Right ventricle myocardium superior (tissue), 1 donor: ENCODE results near the gene CSN1S1. TPM values are rescaled to one million over a fixed set of nuclear protein-coding genes. Genes with fewer than 3 reads are reported as not detected.
A peak's percentile ranks its signal among the peaks of the same experiment; 100 is the strongest.
"Not testable (repeated sequence)": the region's sequence is repeated elsewhere in the genome, so short reads cannot be mapped to it uniquely, and the experiment has no call there.

Source experiments
- ATAC-seq: fragments of 200-7000 bp; cut with Tn5 transposase; one replicate; pipeline ENCODE4 v1.9.1; 2020; ENCODE audit warnings: mild to moderate bottlenecking; ENCODE audit not compliant: poor library complexity
- DNase-seq: peaks from one replicate; pipeline ENCODE4 v3.0.0-alpha.2; 2020
- intact Hi-C: fragments of 100-400 bp; cut with DNase I; formaldehyde crosslinking; loops from one replicate; pipeline ENCODE4 v1.11.2; 2022
- long read RNA-seq: library from polyadenylated mRNA; unstranded; transcript quantifications from one replicate; pipeline ENCODE4 v2.0.0, GENCODE V29; 2021
- total RNA-seq: library from RNA; stranded (reverse); fragmentation: NEBNext Ultra II Directional; extraction: Animal tissue kit (Norgen Biotek cat#: 25700); gene quantifications from one replicate; pipeline ENCODE4 v1.2.1, GENCODE V29; 2021
- donor health status: DM: no; HTN: yes; CAD: no; lungs with severe emphysema.

Gene CSN1S1, protein sequence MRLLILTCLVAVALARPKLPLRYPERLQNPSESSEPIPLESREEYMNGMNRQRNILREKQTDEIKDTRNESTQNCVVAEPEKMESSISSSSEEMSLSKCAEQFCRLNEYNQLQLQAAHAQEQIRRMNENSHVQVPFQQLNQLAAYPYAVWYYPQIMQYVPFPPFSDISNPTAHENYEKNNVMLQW
- not detected for total RNA-seq
- long read RNA-seq, result 0 reads

DNA sequence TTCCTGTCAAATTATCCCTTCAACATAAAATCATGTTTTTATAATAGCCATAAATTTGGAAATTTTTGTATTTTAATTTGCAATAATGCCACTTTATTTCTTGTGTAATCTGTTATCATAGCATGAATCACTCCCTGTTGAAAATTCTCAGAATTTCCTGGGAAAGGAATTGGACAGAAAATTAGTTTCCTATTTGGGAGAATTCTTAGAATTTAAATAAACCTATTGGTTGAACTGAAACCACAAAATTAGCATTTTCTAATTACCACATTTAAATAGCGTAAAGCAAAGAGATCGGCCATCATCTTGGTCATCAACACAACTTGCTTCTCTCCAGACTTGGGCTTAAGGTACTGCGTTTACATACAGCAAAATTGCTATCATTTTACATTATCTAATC is at the start of gene CSN1S1:
Gene CSN1S1, plus strand, starts transcription at position 301 of the 400 bp plus-strand sequence. CDS start 1,488 bp downstream, outside the sequence.
- no peak for ATAC-seq

DNA sequence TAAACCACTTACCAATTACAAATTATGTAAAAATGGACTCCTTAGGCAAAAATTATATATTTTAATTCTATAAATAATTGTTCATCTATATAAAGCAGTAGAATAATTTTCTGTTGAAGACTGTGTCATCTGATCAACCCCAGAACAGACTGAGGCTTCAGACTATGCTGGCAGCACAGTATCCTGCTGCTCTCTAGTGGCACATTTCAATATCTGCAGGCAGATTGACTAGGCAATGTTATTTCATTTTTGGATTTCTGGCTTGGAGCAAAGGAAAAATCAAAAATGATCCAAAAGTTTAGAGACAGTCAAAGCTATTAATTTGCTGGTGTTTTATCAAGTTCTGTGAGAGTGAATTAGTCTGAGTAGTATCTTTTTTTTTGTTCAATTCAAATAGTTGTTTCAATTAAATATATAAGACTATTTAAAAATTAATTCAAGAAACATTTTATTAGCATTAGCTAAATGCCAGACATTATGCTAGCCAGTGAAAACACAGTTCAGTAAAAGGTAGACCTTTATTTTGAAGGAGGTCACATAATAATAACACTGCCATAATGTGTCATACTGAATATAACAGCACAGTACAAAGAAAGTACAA is 49.6 kb upstream of the CSN1S1 start:
- intact Hi-C loops, result loop anchor here (10.0 kb wide), 1 partner anchor 196 kb away; no protein-coding TSS in a partner anchor
- DNase-seq, result no peak
- ATAC-seq, result no peak

More for the DNA sequence above, at the start of gene CSN1S1:
- no peak for DNase-seq
- intact Hi-C loops, result no loop called here

DNA sequence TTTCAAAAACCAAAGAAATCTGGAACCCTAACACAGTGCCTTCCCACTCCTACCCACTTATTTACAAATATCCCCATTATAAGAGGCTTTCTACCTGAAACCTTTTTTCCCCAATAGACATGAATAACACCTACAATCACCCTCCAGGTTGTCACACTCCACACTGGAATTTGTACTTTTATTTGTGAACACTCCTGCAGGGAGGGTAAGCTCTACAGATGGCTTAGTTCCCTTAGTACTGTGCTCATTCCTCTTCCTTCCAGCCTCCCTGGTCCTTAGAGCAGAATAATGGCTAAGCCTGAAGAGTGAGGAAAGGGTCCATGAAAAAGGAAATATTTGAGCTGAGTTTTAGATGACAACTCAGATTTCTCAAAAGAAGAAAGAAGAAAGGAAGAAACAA is 48.7 kb upstream of the CSN1S1 start:
- DNase-seq (no peak), ATAC-seq (no peak)
- intact Hi-C loops, result loop anchor here (10.0 kb wide), 1 partner anchor 197 kb away; no protein-coding TSS in a partner anchor

DNA sequence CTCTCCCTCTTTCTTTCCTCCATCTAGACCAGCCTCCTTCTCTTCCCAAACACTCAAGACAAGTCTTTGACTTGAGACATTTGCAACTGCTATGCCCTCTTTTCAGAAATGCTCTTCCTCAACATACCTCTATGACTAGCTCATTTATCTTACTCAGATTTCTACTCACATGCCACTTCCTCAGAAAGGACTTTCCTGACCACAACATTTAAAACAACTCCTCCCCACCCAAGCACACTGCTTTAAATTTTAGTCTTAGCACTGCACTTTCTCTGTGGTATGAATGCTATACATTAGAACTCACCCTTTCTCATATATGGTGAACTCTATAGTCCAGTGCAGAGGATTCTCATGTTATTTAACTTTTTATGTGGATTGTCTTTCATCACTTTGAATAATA is 42.5 kb upstream of the CSN1S1 start:
- DNase-seq, result no peak
- intact Hi-C loops, result loop anchor here (10.0 kb wide), 1 partner anchor 204 kb away; no protein-coding TSS in a partner anchor
- no peak for ATAC-seq

DNA sequence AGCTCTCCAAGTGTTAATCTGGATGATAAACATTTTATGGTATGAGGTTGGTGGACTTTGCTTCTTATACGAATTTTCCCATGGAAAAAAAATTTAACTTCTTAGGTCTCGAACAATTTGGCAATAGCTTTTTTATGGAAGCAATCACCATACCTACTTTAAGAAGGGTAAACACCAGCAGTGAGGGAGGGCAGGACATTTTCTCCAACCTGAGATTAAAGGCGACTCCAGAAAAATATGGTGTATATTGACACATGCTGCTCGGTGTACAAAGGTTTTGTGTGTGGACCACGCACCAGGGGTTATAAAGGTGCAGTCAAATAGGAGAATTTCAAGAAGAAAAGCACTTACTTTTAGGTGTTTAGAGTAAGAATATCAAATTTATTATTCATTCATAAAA is 36.7 kb upstream of the CSN1S1 start:
- intact Hi-C loops, result no loop called here
- DNase-seq (no peak), ATAC-seq (no peak)

DNA sequence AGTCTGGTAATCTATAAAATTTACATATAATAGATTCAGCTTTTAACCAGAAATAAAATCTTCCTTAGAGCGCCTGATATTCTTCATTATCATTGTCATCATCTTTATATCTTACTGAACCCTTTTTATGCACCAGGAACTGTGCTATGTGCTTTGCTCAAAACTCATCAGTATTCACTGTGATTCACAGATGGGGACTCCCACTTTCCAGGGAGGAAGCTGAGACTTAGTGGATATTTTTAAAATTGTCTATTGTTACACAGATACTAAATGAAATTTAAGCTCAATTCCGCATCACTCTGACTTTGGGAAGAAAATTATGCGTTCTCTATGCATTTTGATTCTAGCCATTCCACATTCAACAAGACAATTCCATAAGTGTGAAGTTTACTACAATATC is 36.1 kb upstream of the CSN1S1 start:
- intact Hi-C loops, result no loop called here
- DNase-seq (no peak), ATAC-seq (no peak)

DNA sequence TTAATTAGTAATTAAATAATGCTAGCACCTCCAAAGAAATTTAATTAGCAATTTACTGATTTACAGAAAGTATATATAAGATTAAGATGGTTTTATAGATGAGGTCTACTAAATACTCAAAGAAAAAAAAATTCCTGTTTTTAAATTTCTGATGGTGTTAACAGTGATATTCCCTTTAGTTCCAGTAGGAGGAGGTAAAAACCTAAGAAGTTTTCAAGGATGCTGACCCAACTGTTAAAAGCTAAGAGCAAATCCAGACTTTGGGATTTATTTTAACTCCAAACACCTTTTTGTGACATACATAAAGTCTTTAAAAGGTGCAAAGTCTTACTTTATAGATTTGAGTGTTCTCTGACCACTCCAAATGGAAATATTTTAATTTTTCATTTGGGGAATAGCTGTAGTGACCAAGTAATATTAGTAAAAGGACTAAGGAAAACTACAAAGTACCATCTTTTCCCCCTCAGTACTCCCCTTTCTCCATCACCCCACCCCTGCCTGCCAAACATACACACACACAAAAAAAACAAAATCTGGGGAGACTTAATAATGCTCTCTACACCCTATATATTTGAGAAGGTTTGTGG is 34.2 kb upstream of the CSN1S1 start:
- ATAC-seq (no peak), DNase-seq (no peak)
- intact Hi-C loops, result no loop called here

DNA sequence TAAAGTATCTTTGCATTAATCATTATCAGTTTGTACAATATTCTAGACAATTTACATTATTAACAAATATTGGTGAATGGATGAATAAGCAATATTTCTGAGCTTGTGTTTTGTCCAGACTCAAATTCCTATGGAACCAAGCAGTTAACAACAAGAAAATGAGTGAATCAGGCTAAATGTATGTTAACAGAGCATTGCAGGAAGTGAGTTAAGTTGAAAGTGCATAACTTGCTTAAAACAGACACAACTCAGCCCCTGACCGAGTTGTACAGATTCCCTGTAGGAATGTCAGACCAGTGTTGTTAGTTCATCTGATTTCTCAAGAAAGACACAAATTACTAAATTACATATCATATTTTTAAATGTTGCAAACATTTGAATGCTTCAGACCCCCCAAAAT is 23.7 kb upstream of the CSN1S1 start:
- intact Hi-C loops, result no loop called here
- DNase-seq (no peak), ATAC-seq (no peak)

DNA sequence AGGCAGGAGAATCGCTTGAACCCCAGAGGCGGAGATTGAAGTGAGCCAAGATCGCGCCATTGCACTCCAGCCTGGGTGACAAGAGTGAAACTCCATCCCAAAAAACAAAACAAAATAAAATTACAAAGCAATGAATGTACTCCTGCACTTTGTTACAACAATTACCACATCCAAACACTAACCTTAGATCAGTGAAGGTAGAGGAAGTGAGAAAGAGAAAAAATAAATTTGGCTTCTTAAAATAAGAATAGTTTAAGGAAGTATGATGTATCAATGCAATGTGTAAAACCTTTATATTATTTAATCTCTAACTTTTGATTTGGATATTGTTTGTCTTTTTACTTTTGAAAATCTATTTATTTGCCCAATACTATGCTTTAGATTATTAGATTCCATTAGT is 21.7 kb upstream of the CSN1S1 start:
- no peak for ATAC-seq
- DNase-seq, result no peak
- intact Hi-C loops, result no loop called here

DNA sequence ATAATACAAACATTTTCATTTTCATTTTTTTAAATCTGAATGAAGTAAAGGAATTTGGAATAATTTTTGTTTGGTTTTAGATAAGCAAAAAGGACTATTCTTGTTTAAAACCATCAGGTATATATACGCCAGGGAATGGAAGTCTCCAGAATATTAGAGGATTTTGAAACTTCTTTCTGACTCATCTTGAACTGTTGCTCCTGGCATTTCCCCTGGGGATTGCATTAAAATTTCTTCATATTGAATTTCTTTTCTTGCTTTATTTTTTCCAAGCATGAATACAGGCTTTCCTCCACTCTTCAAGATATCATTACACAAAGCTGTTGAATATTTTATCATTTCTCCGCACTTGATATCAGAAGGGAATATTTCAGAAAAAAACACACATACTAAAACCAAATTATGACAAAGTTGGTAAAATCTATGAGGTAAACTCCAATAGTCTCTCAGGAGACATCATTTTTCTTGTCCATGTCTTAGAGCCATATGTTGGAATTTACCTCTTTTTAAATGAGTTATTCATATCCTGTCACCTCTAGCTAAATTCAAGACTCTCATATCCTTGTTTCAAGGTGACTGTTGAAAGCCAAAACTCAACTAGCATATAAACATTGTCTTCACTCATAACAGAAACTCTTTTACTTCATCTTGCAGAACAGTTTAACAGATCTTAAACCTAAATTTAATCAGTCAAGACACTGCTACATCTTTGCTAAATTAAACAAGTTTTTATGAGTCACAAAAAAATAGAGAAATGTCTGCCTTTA is 20.7 kb upstream of the CSN1S1 start:
- intact Hi-C loops, result no loop called here
- DNase-seq, result no peak

DNA sequence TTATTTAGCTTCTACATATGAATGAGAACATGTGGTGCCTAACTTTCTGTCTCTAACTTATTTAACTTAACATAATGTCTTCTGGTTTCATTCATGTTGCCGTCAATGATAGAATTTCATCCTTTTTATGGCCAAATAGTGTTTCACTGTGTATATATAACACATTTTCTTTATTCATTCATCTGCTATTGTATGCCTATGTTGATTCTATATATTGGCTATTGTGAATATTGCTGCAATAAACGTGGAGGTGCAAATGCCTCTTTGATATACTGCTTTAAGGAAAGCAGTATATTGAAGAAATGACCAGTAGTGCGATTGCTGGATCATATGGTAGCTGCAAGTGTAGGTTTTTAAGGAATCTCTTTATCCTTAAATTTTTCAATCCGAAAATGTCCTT is 10.0 kb upstream of the CSN1S1 start:
- no peak for DNase-seq
- intact Hi-C loops, result no loop called here

More for the DNA sequence above, 20.7 kb upstream of the CSN1S1 start:
- no peak for ATAC-seq

DNA sequence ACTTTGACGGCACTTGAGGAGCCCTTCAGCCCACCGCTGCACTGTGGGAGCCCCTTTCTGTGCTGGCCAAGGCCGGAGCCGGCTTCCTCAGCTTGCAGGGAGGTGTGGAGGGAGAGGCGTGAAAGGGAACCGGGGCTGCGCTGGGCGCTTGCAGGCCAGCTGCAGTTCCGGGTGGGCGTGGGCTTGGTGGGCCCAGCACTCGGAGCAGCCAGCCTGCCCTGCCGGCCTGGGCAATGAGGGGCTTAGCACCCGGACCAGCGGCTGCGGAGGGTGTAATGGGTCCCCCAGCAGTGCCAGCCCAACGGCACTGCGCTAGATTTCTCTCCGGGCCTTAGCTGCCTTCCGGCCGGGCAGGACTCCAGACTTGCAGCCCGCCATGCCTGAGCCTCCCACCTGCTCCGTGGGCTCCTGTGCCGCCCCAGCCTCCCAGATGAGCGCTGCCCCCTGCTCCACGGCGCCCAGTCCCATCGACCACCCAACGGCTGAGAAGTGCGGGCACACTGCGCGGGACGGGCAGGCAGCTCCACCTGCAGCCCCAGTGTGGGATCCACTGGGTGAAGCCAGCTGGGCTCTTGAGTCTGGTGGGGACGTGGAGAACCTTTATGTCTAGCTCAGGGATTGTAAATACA is 7.0 kb upstream of the CSN1S1 start:
- DNase-seq, result peak; percentile 32

More for the DNA sequence above, 10.0 kb upstream of the CSN1S1 start:
- ATAC-seq, result no peak

DNA sequence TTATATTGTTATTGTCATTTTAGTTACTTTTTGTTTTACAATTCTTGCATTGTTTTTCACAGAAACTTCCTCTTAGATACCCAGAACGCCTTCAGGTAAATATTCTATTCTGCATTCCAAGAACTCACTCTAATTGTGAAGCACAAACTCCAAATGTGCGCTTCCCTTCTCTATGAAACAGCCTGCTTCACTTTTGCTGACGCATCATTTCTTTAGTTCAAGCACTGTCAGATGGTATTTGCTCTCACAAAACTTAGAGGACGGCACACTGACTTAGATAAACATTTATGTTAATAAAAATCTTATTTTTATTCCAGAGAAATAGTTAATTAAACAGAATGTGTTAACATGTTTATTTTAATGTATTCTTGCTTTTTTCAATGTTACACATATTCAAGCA is 3.3 kb downstream of the CSN1S1 start:
- intact Hi-C loops, result no loop called here
- DNase-seq, result no peak
- no peak for ATAC-seq

More for the DNA sequence above, 7.0 kb upstream of the CSN1S1 start:
- ATAC-seq, intact Hi-C loops: not testable (repeated sequence)

DNA sequence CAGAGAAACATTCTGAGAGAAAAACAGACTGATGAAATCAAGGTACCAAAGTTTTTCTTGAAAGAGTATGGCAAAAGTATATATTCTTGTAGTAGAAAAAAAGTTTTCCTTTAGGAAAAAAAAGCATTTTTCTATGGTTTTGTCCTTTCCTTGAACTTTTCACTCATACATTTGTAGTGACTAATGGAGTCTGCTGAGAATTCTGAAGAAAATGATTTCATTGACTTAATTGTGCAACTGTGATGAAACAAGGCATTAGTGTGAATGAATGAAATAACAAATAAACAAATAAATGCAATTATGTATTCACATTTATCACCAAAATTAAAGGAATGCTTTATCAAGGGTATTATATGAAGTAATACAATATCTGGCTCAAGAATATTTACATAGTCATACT is 5.7 kb downstream of the CSN1S1 start:
- intact Hi-C loops, result no loop called here
- no peak for ATAC-seq
- no peak for DNase-seq

DNA sequence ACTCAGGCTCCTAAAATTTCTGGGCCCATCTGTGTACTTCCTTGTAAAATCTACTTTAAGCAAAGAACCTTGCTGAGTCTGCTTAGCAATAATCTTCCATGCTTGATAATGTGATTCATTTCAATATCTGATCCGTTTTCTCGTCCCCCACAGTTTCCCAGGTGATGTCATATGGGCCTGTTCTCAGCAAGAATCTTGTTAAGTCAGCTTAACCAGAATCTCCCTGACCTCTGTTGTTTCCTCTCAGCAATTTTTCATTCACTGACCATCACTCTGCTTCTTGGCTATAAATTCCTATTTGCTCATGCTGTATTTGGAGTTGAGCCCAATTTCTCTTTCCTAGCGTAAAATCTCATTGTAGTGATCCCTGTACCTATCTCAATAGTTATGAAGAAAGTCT is 20.7 kb downstream of the CSN1S1 start:
- no peak for DNase-seq
- no peak for ATAC-seq
- intact Hi-C loops, result no loop called here

DNA sequence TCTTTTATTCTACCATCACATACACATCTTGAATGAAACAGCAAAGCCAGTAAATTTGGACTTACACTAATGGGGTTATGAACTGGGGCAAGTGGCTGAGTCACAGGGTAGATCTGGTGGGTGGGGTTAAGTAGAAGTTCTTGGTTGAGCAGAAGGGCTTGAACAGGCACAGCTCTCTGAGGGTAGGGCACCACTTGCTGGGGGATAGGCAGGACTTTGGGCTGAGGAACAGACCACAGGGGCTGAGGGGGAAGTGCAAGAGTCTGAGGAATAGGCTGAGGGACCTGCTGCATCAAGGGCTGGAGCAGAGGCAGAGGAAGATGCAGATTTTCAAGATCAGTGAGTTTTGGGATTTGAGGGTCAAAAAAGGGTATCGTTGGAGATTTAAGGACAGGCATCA is 26.3 kb downstream of the CSN1S1 start:
- ATAC-seq (no peak), DNase-seq (no peak)
- intact Hi-C loops, result no loop called here

DNA sequence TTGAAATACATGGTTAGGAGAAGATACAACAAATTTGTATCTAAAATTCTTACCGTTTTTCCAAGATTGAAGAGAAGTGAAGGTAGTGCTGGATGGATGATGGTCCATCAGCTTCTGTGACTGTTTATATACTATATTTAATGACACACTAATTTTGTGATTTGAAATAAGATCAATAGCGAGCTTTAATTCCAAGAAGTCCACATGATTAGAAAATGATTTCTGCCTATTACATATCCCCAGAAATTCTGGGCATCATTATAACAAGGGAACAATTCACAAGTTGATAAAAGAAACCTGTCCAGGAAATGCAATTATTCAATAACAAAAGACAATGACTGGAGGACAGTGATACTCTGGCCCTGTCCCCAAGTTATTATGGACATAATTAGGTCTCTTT is 34.8 kb downstream of the CSN1S1 start, which contains the start of gene CSN2:
Gene CSN2, minus strand, starts transcription at position 101 of the 400 bp plus-strand sequence. CDS start 4,733 bp downstream, outside the sequence.
- intact Hi-C loops, result no loop called here
- DNase-seq (no peak), ATAC-seq (no peak)

DNA sequence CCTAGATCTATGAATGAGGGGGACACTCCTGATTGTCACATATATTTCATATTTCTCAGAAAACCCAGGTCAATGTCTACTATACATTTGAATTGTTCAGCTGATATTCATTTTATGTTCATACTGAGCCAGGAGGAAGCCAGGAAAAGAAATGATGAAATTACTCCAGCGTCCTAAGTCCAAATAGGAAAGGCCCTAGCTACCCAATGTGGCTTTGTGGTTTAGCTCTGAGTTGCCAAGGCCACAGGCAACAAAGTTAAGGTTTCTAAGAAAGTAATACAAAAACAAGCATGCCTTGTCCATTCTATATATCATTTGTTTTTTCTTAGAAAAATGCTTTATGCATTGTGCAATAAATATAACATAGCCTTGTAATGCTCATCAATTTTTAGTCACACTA is 39.2 kb downstream of the CSN1S1 start:
- ATAC-seq (no peak), DNase-seq (no peak)
- intact Hi-C loops, result no loop called here

DNA sequence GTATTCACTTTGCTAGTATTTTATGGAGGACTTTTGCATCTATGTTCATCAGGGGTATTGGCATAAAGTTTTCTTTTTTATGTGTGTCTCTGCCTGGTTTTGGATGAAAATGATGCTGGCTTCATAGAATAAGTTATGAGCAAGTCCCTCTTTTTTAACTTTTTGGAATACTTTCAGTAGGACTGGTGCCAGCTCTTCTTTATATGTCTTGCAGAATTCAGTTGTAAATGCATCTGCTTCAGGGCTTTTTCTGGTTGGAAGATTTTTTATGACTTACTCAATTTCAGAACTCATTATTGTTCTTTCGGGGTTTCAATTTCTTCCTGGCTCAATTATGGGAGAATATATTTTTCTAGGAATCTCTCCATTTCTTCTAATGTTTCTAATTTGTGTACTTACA is 43.8 kb downstream of the CSN1S1 start:
- ATAC-seq, result no peak
- intact Hi-C loops, result no loop called here
- DNase-seq, result no peak
